GM10266 (cell line): ENCODE results near the gene S100Z.
"Not testable (repeated sequence)": the region's sequence is repeated elsewhere in the genome, so short reads cannot be mapped to it uniquely, and the experiment has no call there.

Experiments
- DNase-seq: peaks from one replicate; pipeline ENCODE4 v3.0.0; 2012; ENCODE audit errors: extremely low spot score
- TF ChIP-seq, protein P1 (sequence below): IDR thresholded peaks from 2 replicates; pipeline ENCODE4 v1.5.1; 2012; ENCODE audit warnings: mild to moderate bottlenecking, low read depth; ENCODE audit not compliant: control insufficient read depth, insufficient read depth; ENCODE audit errors: missing control alignments

S100Z gene

DNA sequence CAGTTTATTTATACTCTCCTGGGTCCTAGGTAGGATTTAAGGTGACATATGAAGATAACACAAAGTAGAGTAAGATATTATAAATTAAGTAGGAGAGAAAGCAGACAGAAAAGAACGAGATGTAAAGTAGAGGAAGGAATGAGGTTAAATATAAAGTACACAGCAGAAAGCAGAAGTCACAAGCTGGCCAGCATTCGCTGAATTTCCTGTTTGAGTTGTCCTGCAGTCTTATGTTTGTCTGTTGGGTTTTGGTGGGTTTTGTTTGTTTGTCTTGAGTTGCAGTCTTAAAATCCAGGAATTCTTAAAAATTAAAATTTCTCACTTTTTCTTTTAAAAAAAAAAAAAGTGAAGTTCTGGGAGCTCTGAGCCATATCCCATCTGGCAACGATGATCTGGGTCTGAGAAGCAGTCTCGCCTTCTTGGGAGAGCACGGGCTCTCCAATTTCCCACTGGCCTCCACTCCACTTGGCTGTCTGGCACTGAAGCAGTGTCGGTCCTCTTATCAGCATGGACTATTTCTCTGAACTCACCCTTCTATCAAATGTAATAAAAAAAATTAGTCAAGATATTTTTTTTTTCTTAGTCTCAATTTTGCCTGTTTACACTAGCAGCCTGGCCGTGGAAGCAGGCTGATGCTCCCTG lies 2.0 kb downstream of the S100Z start:
- TF ChIP-seq, protein P1, sequence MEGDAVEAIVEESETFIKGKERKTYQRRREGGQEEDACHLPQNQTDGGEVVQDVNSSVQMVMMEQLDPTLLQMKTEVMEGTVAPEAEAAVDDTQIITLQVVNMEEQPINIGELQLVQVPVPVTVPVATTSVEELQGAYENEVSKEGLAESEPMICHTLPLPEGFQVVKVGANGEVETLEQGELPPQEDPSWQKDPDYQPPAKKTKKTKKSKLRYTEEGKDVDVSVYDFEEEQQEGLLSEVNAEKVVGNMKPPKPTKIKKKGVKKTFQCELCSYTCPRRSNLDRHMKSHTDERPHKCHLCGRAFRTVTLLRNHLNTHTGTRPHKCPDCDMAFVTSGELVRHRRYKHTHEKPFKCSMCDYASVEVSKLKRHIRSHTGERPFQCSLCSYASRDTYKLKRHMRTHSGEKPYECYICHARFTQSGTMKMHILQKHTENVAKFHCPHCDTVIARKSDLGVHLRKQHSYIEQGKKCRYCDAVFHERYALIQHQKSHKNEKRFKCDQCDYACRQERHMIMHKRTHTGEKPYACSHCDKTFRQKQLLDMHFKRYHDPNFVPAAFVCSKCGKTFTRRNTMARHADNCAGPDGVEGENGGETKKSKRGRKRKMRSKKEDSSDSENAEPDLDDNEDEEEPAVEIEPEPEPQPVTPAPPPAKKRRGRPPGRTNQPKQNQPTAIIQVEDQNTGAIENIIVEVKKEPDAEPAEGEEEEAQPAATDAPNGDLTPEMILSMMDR = no peak
- no peak for DNase-seq

DNA sequence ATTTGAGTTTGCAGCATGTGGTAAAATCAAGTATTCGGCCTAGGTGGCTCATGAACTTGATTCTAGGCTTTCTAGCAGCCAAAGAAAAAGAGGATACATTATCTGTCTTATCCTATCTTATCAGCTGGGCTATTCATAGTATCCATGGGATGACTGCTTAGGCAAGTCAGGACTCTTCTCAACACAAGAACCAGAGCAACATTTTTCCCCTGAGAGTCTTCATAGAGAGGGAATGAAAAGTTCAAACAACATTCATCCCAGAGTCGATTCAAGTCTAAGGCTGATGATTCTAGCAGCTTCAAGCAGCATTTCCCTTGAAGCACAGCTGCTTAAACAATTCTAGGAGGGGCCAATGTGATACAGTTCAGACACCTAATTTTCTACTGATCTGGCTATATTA lies 3.0 kb downstream of the S100Z start:
- TF ChIP-seq, protein P1 = no peak
- DNase-seq = no peak

DNA sequence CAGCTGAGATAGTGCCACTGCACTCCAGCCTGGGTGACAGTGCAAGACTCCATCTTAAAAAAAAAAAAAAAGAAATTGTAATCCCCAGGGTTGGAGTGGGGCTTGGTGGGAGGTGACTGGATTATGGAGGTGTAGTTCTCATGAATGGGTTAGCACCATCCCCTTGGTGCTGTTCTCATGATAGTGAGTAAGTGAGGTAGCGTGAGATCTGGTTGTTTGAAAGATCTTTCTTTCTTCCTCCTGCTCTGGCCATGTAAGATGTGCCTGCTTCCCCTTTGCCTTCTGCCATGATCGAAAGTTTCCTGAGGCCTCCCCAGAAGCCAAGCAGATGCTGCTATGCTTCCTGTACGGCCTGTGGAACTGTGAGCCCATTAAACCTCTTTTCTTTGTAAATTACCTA lies 3.9 kb downstream of the S100Z start:
- DNase-seq = not testable (repeated sequence)

DNA sequence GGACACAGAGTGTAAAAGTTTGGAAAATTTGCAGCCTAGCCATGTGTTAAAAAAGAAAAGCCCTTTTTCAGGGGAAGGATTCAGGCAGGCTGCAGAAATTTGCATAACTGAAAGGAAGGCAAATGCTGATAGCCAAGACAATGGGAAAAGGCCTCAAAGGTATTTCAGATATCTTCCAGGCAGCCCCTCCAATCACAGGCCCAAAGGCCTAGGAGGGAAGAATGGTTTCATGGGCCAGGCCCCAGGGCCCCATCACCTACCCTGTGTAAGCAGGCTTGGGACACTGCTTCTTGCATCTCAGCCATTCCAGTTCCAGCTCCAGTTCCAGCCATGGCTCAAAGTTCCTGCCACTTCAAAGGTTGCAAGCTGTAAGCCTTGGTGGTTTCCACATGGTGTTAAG lies 4.8 kb downstream of the S100Z start:
- TF ChIP-seq, protein P1 = no peak
- no peak for DNase-seq

DNA sequence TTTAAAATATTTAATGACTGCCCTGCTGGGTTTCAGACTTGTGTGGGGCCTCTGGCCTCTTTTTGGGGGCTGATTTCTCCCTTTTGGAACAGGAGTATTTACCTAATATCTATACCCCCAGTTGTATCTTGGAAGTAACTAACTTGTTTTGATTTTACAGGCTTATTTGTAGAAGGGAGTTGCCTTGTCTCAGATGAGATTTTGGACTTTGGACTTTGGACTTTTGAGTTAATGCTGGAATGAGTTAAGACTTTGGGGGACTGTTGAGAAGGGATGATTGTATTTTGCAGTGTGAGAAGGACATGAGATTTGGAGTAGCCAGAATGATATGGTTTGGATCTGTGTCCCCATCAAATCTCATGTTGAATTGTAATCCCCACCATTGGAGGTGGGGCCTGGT lies 5.7 kb downstream of the S100Z start:
- not testable (repeated sequence) for DNase-seq

DNA sequence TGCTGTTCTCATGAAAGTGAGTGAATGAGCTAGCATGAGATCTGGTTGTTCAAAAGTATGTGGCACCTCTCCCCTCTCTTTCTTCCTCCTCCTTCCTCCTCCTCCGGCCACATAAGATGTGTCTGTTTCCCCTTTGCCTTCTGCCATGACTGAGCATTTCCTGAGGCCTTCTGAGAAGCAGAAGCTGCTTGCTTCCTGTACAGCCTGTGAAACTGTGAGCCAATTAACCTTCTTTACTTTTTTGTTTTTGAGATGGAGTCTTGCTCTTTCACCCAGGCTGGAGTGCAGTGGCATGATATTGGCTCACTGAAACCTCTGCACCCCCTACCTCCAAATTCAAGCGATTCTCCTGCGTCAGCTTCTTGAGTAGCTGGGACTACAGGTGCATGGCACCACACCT lies 6.1 kb downstream of the S100Z start:
- TF ChIP-seq, protein P1 = no peak
- DNase-seq = no peak

DNA sequence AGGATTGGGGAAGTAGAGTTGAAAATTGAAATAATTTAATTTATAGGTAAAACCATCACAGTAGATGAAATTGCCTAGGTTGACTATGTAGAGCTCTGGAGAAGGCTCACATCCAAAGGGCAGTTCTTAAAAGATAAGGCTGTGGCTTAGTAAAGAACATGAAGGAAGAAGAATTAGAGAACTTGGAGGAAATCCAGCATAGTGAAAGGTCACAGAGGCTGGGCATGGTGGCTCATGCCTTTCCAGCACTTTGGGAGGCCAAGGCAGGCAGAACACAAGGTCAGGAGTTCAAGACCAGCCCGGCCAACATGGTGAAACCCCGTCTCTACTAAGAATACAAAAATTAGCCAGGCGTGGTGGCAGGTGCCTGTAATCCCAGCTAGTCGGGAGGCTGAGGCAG lies 7.0 kb downstream of the S100Z start:
- not testable (repeated sequence) for DNase-seq

DNA sequence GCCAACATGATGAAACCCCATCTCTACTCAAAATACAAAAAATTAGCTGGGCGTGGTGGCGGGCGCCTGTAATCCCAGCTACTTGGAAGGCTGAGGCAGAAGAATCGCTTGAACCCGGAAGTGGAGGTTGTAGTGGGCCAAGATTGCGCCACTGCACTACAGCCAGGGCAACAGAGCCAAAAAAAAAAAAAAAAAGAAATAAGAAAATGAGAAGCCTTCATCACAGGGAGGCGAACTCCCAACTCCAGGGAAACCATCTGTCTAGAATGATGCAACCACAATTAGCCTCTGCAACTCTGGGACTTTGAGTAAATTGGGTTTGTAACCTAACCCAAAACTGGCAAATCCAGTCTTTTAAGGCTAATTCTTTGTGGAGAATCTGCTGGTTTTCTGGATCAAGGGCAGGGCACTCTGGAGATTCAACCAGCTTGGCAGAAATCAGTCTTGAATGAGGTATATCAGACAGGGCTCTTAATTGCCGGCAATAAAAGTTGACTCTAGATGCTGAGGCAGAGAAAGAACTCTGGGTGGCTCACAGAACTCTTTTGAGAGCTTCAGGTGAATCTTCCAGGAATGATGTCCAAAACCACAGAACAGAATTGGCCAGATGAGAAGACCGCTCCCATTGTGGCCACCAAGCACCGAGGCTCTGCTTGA lies 9.9 kb downstream of the S100Z start:
- TF ChIP-seq, protein P1 = no peak
- no peak for DNase-seq

DNA sequence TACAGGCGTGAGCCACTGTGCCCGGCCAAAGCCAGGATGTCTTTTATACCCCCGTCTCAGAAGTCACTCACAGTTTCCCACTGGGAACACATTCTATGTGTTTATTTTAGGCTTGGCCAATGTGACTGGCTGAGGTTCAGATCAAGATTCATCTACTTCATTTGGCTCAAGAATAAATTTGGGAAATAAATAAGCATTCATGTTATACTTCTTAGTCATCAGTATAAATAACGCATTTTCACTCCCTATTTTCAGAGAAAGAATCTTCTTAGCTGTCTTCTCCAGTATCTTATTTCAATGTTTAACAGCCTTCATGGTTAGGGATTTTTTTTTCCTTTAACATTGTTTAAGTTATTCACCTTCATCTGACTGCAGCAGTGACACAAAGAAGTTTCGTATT lies 11.8 kb downstream of the S100Z start:
- TF ChIP-seq, protein P1 = no peak
- no peak for DNase-seq
